ENCODE measurements around the gene NUS1. TPM values are rescaled to one million over a fixed set of nuclear protein-coding genes. Genes with fewer than 3 reads are reported as not detected.
"Not testable (repeated sequence)": the region's sequence is repeated elsewhere in the genome, so short reads cannot be mapped to it uniquely, and the experiment has no call there.

The NUS1 gene
- polyA plus RNA-seq, 10 donors = 19.0 to 25.9 (median 21.6) TPM

DNA sequence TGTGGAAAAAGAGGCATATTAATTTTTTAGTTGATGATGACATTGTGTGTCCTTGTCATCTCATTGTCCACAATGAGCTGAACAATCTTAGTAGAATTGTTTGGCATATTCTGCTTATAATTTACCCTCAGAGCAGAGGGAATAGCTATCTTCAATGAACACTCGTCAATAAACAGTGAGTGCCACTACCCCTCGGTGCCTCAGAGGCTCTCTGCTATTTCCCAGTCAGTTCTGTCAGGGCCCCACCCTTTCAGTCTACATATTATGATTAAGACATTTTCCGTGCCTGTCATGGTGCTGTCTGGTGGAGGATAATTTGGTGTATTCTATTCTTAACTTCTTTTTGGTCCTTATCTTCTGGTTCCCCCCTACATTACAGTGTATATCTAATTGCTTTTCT, 31.2 kb downstream of the NUS1 start:
- no peak for DNase-seq

DNA sequence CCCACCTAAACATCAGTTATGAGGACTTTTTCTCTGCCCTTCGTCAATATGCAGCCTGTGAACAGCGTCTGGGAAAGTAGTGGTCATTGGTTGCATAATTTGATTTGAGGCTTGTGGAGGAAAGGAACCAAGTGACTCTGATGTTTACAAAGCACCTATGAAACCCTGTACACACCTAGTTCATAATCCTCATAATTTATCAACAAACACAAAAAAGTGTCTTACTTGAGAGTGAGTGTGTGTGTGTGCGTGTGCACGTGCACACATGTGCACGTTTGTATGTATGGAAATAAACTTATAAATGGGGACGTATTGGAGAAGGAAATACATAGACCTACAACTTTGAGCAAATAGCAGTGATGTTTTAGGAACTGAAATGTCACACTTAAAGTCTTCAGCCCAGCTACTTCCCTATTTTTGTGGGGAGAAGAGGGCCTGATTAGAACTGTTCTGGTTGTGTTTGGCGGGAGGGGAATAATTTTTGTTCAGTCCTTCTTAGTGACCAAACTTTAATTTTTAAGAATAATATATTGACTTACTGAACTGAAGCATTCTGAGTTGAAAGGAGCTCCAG, 31.8 kb downstream of the NUS1 start:
- DNase-seq = not testable (repeated sequence)

DNA sequence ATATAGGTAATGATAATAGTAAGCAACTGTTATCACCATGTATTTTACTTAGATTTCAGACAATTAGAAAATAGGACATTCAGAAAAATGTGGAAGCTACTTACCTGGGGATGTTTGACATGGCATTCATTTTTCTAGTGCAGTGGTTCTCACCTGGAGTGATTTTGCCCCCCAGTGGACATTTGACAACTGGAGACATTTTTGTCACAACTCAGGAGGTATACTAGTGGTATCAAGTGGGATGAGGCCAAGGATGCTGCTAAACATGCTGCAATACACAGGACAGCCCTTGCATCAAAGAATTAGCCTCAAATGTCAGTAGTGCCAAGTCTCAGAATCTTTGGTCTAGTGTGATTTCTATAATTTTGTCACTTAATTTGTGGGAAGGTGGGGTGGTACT, 36.1 kb downstream of the NUS1 start:
- DNase-seq = no peak

DNA sequence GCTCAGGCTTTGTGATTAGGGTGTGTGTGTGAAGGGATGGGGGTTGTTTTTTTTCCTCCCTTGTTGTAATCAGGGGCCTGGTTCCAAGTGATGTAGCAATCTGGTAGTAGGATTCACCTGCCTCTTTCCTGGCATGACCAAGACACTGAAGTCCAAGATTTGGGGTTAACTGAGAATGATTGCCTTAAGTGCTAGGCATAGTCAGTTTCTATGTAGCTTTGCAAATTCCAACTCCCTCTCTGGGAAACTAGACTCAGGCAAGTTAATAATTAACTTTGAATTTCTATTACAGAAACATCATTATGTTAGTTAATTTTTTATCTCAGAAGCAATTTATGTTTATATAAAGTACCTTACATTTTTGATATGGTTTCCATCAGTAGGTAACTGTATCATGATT, 43.6 kb downstream of the NUS1 start:
- DNase-seq = no peak

DNA sequence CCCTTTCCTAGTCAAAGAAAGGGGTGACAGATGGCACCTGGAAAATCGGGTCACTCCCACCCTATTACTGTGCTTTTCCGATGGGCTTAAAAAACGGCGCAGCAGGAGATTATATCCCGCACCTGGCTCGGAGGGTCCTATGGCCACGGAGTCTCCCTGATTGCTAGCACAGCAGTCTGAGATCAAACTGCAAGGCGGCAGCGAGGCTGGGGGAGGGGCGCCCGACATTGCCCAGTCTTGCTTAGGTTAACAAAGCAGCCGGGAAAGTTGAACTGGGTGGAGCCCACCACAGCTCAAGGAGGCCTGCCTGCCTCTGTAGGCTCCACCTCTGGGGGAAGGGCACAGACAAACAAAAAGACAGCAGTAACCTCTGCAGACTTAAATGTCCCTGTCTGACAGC, 46.3 kb downstream of the NUS1 start:
- not testable (repeated sequence) for DNase-seq

DNA sequence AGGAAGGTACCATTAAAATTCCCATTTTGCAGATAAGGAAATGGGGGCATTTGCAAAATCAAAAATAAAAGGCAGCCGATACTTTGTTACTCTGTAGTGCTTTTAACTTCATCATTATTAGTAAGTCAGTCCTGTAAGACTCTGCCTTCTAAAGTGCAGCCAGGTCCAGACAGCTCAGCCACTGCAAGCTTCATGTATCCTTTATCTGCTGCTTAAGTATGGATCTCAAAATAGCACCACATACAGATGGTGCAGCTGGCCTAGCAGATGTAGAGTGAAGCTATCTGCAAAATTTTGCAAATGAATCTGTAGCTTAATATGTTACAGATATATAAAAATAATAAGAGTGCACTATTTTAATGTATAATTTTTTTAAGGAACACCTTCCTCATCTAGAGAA, 53.4 kb downstream of the NUS1 start:
- DNase-seq = no peak

DNA sequence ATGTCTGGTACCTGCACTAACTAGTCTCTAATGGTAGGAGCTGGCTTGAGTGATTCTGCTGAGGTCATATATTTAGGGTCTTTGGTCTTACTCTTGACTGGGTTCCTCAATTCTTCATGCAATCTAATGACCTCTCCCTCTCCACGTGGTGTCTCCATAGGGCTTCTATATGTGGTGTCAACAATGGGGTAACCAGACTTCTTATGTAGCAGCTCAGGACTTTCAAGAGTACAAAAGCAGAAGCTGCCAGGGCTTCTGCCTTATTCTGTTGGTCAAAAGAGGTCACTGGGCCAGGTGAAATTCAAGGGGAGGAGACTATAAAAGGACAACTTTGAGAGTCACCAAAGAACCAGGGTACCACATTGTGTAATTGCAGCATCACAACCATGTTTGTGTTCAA, 54.3 kb downstream of the NUS1 start:
- no peak for DNase-seq

DNA sequence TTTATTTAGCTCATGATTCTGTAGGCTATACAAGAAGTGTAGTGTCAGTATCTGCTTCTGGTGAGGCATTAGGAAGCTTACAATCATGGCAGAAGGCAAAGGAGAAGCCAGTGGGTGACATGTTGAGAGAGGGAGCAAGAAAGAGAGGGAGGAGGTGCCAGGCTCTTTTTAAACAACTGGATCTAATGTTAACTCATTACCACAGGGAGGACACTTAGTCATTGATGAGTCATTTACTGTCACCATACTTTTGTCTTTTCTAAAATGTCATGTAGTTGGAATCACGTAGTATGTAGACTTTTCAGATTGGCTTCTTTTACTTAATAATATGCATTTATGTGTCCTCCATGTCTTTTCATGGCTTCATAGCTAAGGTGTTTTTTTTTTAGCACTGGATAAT, 58.1 kb downstream of the NUS1 start:
- no peak for DNase-seq

DNA sequence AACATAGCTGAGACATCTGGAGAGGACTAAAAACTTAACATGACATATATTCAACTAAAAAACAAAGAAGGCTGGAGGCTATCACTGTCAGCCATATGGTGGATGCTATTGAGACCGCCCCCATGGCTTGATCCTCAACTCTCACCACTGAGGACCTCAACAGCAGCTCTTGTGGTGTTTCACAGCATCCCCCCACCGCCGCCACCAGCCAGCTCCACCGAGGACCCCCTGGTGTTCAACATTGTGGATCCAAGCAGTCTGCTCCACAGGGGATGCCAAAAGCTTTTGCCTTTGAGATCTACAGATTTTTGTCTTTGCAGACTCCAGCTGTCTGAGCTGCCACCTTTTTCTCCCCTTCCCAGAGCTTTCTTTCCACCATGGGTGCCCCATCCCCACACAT, 64.6 kb downstream of the NUS1 start:
- no peak for DNase-seq

DNA sequence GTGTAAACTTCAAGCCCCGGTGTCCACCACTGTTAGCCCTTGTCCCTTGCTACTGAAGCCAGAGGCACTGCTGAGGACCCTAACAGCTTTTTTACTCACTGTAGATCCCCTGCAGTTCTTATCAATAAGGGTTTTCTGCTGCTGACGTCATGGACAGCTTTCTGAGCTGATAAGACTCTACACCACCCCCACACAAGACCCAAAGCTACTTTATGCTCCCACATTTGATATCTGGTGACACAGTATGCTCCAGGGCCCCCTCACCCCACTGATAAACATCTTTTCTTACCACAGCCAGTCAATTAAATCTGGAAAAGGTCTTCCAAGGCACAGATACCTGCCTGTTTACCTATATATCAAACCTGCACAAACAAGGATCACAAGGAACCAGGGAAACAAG, 65.3 kb downstream of the NUS1 start:
- no peak for DNase-seq

DNA sequence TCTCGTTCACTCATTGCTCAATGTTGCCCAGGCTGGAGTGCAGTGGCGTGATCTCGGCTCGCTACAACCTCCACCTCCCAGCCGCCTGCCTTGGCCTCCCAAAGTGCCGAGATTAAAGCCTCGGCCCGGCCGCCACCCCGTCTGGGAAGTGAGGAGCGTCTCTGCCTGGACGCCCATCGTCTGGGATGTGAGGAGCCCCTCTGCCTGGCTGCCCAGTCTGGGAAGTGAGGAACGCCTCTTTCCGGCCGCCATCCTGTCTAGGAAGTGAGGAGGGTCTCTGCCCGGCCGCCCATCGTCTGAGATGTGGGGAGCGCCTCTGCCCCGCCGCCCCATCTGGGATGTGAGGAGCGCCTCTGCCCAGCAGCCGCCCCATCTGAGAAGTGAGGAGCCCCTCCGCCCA, 75.4 kb downstream of the NUS1 start:
- DNase-seq = not testable (repeated sequence)

Other genes starting within 250 kb of the NUS1 start
- under 1 TPM; 0.05 to 0.40 (median 0.14) TPM for gene ROS1, start 249.5 kb upstream of the NUS1 start, polyA plus RNA-seq (ENCODE audit: insufficient read length in 10 of 10)
- 1 to 10 TPM; 5.5 to 9.2 (median 7.1) TPM for gene DCBLD1, start 192.8 kb upstream of the NUS1 start, polyA plus RNA-seq (ENCODE audit: insufficient read length in 10 of 10)
- 10 to 100 TPM; 38.4 to 56.7 (median 48.9) TPM for gene GOPC, start 73.0 kb upstream of the NUS1 start, polyA plus RNA-seq (ENCODE audit: insufficient read length in 10 of 10)
- 1 to 10 TPM; 1.5 to 3.1 (median 2.1) TPM for gene SLC35F1, start 231.8 kb downstream of the NUS1 start, polyA plus RNA-seq (ENCODE audit: insufficient read length in 10 of 10)

All from muscle of back (tissue), 11 donors.